HG03139 (cell line): ENCODE measurements around the gene MGAT5B.
"Not testable (repeated sequence)": the region's sequence is repeated elsewhere in the genome, so short reads cannot be mapped to it uniquely, and the experiment has no call there.

ENCODE experiments used
- ATAC-seq: cut with Tn5 transposase; IDR thresholded peaks from one replicate; pipeline ENCODE4 v1.9.1; 2021; ENCODE audit not compliant: unreplicated experiment

Gene MGAT5B

DNA sequence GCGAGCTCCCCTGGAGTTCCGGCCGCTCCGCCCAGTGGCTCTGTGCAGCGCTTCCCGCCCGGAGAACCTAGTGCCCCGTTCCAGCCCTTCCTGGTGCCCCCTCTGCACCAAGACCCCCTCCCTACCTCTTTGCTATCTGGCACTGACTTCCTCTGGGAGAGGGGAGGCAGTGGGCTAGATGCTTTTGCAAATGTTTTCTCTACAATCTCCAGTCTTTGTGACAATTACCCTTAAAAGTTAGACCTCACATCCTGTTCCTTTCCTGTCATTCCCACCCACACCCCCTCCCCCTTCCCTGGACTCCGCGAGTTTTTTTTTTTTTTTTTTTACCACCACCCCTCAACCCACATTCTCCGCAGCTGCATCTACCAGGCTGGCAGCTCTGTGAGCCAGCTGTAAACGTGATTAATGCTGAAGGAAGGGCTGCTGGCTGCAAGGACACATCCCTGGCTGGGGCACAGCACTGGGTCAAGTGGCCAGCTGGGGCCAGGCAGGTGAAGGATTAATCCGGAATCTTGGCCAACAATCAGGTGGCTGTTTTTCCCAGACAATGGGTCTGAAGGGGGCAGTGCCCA is 101.5 kb downstream of the MGAT5B start:
- ATAC-seq, result no peak

DNA sequence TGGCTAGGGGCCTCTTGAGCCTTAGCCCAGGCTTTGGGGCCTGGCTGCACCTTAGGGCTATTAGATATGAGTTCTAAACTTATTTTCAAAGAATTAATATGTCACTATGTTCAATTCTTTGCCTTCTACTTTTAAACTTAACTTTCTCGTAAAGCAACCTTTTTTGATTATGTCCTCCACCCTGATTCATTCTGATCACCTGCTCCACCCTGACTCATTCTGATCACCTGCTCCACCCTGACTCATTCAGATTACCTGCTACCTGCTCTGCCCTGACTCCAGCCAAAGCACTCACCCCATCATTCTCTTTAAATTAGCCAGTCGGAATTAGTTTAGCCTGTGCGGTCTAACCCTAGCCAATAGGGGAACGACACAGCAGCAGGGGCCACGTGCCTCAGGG is 102.0 kb downstream of the MGAT5B start:
- ATAC-seq, result not testable (repeated sequence)

DNA sequence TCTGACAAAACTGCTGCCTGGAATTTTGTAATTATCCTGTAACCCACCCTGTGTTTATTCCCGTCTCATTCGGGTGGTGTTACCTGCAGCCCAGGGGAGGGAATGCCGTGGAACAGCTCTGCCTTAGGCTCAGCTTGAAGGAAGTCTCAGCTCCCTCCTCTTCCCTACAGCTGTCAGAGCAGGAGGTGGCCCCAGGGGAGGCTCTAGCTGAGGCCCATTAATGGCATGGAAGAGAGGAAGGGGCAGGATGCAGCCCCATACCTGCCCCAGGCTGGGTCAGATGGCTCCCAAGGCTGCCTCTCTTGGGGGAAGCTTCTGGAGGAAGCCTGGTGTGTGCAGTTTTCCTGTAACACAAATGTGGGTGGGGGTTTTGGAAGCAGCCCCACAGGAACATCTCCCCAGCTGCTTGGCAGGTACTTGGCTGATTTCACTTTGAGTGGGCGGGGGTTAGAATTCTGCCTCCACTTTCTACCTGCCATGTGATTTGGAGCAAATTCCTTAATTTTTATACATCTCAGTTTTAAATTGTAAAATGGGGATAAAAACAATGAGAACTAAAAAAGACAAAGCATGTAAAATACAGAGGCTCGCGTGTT is 103.9 kb downstream of the MGAT5B start:
- no peak for ATAC-seq

DNA sequence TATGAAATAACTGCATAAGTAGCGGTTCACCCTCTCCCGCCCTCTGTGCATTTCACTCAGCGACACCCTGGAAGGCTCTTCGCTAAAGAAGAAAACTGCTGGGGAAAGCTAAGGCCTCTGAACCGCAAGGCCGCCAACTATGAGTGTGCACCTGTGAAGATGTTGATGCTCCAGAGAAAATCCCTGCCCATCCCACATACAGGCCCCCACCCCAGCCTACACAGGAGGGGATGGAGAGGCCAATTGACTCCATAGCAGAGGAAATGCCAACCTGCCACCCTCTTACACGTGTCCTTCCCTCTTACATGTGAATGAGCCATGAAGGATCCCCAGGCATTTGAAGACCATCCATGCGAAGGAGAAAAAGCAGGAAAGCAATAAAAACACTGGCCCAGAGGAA is 104.8 kb downstream of the MGAT5B start:
- ATAC-seq, result no peak

DNA sequence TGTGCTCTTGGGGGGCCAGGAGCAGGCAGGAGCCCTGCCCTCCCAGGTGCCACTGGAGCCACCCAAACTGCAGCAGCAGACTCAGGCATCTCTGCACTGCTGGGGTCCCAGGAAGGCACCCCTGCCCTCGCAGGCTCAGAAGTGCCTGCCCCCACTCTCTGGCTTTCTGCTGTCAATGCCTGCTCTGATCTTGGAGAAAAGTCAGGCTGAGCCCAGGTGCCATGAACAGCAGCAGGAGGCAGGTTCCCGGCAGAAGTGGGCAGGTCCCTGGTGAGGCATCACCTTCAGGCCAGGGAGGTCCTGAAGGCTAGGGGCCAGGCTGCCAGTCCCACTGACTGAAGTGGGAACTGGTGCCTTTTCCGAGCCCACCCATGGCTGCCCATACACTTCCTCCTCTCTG is 106.5 kb downstream of the MGAT5B start:
- ATAC-seq, result no peak

DNA sequence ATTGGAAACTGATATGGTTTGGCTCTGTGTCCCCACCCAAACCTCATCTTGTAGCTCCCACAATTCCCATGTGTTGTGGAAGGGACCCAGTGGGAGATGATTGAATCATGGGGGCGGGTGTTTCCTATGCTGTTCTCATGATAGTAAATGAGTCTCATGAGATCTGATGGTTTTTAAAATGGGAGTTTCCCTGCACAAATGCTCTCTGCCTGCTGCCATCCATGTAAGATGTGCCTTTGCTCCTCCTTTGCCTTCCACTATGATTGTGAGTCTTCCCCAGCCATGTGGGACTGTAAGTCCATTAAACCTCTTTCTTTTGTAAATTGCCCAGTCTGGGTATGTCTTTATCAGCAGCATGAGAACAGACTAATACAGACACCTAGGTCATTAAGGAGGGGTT is 109.8 kb downstream of the MGAT5B start:
- ATAC-seq, result not testable (repeated sequence)

DNA sequence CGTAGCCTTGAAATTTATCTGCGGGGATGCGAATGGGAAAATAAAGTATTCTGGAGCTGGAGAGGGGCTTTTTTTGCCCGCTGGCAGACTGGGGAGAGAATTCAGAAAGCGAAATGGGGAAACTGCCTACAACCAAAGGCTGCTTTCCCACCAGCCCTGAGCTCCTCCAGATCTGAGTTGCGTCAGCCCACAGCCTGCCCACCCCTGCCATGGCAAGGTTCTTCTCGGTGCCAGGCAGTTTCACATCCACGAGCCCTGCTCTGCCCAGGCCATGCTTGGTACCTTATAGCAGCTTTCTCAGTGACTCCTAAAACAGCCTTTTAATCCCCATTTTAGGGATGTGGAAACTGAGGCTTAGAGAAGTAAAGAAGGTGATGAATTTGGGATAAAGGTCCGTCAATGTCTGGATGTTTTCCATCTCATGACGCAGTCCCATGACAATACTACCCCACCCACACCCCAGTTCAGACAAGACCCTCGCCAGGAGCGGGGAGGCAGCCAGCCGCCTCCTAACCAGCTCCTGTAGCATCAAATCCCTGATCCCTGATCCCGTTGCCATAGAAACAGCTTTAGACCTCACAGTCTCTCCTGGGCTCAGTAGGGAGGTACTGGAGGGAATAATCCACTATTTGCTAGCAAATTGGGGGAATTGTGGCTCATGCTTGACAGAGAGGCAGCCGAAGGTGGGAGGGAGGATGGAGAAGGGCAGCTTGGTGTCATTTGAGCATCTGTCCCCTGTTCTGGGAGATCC is 113.5 kb downstream of the MGAT5B start:
- ATAC-seq, result no peak

DNA sequence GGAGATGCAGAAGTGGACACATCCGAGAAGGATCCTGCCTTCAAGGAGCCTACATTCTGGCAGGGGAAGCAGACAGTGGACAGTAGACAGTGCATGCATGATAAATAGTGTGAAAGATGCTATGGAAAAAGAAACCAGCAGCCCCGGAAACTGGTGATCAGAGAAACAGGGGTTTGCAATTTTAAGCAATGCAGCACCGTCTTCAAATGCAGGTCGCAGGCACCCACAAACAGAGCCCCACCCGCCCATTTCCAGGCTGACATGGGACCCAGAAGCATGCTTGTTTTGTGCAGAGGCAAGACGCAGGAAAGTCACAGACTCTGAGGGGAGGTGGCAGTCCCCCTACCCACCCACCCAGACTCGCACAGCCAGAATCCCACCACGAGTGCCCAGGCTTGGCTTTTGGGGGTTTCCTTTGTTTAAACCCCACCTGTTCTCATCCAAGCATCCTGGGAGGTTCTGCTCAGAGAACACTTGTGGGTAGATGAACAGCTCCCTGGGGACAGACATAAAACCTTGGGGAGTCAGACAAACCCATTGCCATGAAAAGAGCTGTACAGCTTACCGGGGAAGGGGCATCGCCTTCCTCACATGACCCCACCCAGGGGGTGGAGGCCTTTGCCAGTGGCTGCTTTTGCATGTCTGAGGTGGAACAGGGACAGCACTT is 114.3 kb downstream of the MGAT5B start:
- no peak for ATAC-seq

DNA sequence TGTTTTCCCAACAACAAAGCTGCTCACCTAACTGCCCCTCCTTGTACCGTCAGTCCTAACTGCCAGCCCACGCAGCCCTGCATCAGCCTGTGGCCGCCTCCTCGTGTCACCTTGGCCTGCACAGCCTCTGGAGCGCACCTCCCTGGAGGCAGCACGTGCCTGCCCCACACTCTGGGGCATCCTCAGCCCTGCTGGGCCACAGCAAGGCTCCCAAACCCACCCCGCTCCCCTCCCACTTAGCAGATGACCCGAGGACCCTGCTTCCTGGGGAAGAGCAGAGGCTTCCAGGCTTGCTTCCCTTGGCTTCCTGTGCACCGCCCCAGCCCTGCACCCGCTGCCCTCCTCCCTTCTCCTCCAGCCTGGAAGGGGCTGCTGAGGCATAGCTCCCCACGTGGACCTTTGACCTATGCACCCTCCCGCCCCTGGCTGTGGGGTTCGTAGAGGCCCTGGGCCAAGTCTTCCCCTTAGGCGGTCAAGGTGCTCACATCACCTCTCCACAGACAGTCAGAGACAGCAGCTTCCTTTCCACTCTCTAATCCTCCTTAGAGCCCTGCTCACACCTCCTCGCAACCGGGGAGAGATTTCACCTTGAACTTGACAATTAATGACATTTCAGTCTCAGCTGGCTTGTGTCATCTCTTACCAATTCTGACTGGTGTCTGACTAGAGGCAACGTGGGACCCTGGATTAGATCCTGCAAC is 115.0 kb downstream of the MGAT5B start:
- no peak for ATAC-seq

DNA sequence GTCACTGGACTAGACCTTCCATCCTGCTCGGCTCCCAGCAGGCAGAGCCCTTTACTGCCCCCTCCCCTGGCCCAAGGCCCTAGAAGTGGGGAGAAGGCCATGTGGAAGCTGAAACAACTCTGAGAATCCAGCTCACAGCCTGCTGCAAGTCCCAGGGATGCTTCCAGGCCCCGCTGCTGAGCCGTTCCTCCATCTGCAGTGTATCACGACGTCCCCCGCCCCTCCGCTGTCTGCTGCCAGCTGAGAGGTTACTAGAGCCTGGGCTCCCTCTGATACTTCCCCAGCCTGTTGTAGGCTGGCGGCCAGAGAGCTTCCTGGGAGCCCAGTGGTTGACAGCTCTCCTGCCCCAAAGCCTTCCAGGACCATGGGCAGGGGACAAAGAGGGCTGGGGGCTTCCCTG is 118.2 kb downstream of the MGAT5B start:
- ATAC-seq, result no peak

DNA sequence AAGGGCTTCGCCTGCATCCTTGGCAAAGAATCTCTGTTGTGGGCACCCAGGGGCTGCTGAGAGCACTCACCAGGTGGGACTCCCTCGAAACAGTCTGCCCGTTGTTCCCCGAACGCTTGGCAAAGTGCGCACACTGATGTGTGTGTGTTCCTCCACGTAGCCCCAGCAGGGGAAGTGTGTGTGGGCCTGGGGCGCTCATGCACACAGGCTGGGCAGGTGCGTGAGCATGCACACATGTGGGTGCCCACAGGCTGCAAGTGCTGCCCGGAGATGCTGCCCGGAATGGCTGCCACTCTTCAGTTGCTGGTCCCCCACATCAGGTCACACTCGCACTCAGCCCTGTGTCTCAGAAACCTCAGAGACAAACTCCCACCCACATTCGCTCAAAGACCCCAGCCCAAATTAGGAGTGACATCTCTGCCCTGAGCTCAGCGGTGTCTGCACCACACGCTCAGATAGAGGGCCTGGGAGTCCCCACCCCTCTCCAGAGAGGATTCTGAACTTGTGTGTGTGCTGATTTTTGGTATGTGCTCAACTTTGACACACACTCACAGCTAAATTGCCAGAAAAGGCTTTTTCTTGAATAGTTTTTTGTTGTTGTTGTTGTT is 119.4 kb downstream of the MGAT5B start:
- ATAC-seq, result no peak

DNA sequence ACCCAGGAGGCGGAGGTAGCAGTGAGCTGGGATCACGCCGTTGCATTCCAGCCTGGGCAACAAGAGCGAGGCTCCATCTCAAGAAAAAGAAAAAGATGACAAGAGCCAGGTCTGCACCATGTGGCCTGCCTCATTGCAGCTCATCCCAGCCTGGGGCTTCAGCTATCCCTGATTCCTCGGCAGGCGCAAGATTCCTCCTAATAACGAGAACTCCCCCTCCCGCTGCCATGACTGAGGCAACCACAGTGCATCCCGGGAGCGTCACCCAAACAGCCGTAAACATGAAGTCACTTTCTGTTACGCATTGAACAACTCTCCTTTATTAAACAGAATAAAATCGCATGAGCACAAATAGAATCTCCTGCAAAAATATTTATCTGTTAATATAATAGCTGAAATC is 120.6 kb downstream of the MGAT5B start:
- ATAC-seq, result no peak

DNA sequence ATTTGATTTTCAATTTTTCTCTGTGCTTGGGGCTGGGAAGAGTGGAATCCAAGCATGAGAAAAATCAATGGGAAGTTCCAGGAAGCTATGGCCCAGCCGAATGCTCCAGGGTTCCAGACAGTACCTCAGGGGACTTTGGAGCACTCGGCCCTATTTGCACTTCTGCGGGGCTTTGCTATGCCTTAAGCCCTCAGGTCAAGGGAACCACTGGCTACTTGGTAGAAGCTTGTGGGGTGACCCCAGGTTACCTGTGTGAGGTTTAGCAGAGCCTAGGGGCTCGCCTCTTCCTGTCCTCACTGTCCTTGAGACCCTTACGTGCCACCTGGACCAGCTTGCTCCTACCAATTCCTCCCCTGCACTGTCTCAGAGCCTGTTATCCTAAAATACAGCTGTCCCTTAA is 121.3 kb downstream of the MGAT5B start:
- no peak for ATAC-seq

DNA sequence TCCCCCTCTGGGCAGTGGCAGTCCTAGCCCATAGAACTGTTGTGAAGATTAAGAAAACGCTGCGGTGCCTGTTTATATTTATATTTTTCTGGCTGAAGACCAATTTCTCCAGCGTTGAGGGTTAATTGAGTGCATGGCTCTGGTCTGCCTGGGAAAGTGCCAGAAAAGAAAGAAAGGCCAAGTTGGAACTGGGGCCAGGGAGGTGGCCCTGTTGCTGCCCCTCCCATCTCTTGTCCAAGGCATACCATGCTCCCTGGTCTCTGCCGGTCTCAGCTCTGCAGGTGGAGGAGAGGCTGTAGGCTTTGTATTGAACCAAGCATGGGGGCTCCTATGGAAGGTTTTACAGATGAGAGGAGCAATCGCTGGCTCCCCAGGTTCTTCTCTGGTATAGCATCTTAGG is 124.7 kb downstream of the MGAT5B start:
- no peak for ATAC-seq

DNA sequence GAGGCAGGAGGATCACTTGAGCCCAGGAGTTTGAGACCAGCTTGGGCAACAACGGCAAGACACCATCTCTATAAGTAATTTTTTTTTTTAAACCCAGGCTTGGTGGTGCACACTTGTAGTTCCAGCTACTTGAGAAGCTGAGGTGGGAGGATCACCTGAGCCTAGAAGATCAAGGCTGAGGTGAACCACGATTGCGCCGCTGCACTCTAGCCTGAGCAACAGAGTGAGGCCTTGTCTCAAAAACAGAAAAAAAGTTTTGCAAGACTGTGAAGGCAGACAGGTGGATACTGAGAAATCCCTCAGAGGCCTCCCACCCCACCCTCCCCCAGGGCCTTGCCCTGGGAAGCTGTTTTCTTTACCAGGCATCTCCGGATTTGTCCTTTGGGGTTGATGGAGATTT is 125.4 kb downstream of the MGAT5B start:
- no peak for ATAC-seq

DNA sequence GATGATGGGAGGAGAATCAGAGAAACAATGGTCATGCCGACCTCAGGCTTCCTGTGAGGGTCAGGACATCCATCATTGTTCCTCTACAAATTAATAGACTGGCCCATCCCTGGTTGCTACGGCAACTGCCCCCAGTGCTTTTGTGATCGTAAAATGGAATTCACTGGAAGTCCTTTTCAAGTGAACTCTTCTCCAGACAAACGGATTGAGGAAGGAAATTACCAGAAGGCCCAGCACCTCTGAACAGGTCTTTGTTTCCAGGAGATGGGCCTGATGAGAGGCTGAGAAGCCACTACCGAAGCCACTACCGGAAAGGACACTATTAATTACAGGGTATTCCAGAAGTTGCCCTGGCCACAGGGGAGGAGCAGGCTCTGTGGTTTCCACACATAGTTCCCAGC is 126.0 kb downstream of the MGAT5B start:
- no peak for ATAC-seq

DNA sequence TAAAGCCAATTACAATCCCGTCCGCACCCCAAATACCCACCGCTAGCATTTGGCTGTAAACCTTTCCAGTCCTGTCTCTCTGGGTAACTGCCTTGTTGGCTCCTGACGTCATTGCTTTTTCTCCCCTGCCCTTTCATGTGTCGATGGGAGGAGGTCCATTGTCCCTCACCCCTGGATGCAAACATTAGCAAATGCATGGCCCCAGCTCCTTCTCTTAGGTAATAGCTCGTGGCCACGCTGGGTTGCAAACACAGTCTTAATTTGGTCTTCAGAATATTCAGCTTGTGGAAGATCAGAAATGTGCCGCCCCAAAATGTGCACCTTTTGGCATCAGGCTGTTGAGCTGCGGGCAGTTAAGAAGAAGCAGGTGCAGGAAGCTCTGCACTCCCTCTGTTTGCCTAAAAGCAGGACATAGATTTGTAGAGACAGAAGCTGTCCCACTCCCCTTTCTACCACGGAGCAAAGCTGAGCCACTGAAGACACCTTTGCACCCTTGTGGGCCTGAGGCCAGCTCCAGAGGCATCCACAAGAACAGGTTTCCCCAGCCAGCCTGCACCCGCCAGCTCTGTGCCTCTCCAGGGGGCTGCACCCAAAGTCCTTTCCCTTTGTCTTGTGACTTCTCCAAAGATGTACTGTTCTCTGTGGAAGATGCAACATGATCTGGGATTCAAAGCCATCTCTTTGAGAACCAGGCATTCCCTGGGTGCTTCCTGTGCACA is 127.3 kb downstream of the MGAT5B start:
- ATAC-seq, result no peak

DNA sequence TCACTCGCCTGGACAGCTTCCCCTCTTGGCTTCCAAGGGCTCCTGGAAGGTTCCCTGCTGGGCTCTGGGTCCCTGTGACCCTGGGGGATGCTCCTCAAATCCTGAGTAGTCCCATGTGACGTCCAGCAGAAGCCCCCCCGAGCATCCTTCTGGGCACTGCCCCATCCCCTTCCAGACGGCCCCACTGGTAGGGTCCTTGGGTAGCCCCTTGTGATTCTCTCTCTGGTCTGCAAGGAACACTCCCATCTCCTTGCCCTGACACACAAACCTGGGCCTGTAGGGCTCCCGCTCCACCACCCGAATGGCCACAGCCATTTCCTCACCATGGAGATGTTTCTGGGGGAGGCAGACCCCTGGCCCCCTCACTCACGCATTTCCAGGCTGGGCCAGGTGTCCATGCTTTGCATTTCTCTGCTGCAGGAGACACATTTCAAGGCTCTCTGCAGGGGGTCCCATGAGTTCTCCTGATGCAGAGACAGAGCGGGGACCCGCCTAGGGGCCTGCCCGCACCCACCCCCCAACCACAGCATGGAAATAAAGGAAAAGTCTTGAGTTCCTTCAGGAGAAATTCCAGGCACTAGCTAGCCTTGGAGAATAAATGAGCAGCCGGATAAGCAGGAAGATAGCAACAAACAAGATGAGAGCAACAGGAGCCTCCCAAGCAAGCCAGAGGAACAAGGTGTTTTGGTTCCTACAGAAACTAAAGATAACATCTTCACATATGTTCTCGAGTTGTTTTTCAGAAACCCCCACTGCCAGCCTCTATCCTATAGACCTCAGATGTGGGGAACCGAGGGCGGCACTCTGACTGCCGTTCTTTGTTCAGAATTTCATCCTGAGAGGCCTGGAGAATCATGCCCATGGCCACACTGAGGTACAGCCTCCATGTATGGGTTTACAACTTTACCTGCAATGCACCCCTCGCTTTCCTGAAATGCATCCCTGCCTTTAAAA is 128.8 kb downstream of the MGAT5B start:
- no peak for ATAC-seq

DNA sequence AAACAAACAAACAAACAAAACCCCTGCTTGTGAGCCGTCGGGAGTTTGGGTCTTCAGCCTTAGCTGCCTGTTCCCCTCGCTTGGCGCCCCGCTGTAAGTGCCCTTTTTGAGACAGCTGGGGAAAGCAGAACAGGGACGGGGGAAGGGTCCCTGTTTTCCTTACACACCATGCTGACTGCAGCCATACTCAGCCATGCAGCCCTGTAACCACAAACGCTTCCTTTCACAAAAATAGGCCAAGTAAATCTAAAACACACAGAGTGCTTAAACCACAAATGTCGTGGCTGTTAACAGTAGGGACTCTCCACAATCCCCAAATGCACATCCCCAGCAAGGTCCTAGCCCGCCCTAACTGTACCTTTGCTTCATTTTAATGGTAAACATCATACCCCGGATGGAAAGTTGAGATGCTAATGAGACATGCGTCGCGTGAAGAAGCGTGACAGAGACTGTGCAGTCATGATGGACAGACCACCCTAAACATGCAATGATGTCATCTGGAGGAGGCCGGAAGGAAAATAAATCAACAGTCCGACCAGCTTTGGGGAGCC is 129.9 kb downstream of the MGAT5B start:
- ATAC-seq, result no peak
